Epithelial cell of esophagus (primary cell): ENCODE results near the gene SPTBN1.

Source experiments
- DNase-seq: peaks from one replicate; pipeline ENCODE4 v3.0.0; 2010; ENCODE audit warnings: low read depth
- H3K4me3 ChIP-seq: 2 replicates; pipeline ENCODE4 v1.5.1; 2011; ENCODE audit warnings: mild to moderate bottlenecking, low read length, control low read depth
- TF ChIP-seq, protein P1 (sequence below): IDR thresholded peaks from 2 replicates; pipeline ENCODE4 v1.5.1; 2011; ENCODE audit warnings: low read depth, mild to moderate bottlenecking, low read length, control low read depth, inconsistent platforms; ENCODE audit not compliant: insufficient read depth; ENCODE audit errors: missing control alignments

Gene SPTBN1

DNA sequence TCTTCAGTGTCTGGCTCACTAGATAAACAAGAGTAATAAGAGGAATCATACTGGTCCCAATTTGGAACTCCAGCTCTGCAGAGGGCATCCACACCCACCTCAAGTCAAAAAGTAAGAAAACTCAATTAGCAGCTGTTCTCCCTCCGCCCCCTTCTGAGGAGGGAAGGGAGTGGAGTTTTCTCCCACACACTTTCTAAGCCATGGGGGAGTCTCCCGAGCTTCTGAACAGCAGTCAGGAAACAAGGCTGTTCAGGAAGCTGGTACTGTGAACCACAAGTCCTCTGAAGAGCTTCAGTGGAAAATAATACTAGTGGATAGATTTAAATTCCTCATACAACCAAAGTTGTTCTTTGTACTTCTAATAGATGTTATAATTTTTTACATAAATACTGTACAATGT is 32.9 kb upstream of the SPTBN1 start:
- TF ChIP-seq, protein P1, sequence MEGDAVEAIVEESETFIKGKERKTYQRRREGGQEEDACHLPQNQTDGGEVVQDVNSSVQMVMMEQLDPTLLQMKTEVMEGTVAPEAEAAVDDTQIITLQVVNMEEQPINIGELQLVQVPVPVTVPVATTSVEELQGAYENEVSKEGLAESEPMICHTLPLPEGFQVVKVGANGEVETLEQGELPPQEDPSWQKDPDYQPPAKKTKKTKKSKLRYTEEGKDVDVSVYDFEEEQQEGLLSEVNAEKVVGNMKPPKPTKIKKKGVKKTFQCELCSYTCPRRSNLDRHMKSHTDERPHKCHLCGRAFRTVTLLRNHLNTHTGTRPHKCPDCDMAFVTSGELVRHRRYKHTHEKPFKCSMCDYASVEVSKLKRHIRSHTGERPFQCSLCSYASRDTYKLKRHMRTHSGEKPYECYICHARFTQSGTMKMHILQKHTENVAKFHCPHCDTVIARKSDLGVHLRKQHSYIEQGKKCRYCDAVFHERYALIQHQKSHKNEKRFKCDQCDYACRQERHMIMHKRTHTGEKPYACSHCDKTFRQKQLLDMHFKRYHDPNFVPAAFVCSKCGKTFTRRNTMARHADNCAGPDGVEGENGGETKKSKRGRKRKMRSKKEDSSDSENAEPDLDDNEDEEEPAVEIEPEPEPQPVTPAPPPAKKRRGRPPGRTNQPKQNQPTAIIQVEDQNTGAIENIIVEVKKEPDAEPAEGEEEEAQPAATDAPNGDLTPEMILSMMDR = no peak
- DNase-seq = no peak
- H3K4me3 ChIP-seq = no peak overlapping the region

DNA sequence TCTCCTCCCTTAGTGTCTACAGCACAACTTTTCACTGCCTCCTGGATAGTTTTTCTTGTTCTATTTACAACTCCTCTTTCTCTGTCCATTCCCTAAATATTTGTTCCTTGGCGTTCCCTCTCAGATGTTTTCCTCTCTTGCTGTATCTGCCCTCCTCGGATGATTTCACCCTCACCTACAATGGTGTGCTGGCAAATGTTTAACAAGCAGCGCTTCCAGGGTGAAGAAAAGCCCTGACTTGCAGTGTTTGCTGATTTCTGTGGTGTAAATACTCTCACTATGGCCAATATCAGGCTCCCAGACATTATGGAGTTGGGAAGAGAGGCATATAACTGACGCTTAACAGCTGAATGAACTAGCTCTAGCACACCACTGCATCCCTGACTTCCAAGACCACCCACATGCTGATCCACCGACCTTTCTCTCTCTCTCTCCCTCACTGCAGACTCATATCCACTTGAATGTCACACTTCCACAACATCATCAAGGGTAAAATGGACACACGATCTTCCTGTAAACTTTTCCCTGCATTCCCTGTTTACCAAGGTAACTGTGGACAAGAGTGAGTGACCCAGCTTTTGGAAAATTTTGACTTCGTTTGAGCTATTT is 31.5 kb upstream of the SPTBN1 start:
- no peak overlapping the region for H3K4me3 ChIP-seq
- no peak for DNase-seq
- TF ChIP-seq, protein P1 = no peak

DNA sequence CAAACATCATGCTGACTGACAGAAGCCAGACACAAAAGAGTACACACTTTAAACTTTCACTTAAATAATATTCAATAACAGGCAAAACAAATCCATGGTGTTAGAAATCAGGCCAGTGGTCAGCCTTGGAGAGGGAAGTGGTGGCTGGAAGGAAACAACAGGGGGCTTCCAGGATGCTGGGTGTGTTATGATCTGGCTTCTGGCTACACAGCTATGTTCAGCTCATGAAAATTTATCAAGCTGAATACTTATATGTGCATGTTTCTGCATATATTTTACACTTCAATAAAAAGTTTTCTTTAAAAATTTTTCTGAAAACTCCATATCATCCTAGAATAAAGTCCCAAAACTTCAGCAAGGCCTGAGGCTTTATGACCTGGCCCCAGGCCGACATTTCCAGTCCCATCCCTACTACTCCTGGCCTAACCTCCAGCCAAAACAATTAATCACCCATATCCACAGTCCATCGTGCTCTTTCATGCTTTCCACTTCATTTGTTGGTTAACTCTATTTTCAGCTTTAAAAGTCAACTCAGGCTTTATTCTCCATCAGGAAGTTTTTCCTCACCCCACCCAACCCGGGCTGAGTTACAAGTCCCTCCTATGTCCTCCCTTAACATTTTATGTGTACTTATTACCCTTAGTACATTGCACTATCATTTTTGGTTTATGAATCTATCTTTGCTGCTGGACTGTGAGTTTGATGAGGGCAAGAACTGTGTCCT is 27.9 kb upstream of the SPTBN1 start:
- TF ChIP-seq, protein P1 = no peak
- H3K4me3 ChIP-seq = no peak overlapping the region
- no peak for DNase-seq

DNA sequence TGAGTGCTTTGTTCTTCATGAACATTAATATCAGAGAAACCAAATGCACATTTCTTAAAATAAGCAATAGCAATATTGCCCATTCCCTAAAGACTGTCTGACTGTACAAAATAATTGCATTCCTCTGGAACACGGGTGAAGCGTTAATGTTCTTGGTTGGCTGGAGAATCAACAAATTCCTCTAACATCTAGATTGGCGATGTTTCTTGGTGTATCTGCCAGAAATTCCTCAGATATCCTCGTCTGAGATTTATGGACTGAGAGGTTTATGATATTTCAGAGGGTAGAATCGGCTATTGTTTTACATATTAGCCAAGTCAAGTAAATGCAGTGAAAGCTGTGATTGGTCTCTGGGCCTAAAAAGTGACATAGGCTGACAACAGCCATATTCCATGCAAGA is 27.1 kb upstream of the SPTBN1 start:
- TF ChIP-seq, protein P1 = no peak
- H3K4me3 ChIP-seq = no peak overlapping the region
- DNase-seq = no peak

DNA sequence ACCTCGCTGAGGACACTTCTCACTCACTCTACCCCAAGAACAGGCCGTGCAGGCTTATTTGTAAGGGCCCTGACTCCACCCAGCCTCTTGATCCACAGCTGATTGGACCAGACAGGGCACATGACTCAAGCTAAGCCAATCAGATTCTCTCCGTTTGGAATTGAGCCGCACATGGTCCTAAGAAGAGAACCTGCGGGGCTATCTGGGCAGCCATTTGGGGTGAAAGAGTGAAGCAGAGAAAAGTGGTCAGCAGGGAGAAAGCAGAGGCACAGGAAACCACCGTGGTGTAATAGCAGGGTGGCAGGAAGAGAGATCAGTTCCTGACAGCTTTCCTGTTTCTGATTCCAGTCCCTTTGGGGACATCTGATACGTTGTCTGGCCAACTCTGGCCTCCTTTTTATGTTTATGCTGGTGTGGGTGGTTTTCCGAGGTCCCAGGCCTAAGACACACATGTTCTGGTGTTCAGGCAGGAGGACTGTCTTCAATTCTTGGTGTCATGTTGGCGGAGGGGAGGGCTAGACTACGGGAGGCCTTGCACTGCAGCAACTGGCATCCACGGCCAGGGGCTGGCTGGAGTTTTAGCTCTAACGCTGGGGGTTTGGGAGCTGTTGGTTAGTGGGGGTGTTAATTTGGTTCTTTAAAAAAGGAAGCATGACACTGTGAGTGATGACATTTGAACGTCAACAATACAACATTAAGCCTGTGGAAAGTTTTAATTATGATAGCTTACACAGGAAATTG is 26.1 kb upstream of the SPTBN1 start:
- no peak for DNase-seq
- no peak overlapping the region for H3K4me3 ChIP-seq
- TF ChIP-seq, protein P1 = no peak

DNA sequence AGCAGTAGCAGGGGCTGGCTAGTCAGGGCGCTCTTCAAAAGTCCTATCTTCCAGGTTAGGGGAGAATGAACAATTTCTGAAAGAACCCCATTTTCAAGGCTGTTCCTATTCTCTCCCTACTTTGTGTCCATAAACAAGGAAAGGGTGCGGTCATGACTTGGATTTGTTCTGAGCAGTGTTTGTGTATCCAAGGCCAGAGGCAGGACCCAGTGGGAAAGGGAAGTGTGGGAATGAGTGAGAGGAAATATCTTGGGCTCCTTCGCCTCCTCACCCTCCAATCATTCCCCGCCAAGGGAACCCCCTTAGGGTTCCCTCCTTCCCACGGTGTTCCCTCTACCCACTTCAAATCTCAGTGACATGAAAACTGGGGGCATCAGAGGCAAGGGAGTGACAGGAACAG is 25.5 kb upstream of the SPTBN1 start:
- no peak overlapping the region for H3K4me3 ChIP-seq
- TF ChIP-seq, protein P1 = no peak
- no peak for DNase-seq
